ENCODE data around the gene ZNF865.
A peak's percentile ranks its signal among the peaks of the same experiment; 100 is the strongest.

ZNF865 gene

DNA sequence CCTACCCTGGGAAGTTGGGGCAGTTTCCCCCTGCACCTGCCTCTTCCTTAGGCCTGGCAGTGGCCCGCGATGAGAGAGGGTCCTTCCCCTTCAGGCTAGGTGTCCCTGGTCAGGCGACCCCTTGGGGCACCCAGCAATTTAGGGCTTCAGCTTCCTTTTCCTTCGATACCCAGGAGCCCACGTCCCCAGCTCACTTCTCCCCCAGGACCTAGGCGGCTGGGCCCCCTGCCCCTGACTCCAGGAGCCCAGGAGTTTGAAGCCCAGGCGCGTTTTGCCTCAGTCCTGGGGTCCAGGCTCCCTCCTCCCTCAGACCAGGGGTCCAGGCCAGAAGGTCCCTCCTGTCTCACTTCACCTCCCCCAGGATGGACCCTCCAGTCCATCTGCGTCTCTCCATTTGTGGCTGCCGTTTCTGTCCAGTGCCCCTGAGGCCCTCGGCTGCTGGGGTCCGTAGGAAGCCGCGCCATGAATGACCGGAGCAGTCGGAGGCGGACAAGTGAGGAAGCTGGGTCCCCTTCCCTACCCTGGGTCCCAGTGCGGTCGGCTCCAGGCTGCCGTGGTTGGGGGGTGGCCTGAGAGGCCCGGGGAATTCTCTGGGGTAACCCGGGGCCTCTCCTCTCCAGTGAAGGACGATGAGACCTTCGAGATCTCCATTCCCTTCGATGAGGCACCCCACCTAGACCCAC, 43.3 kb downstream of the ZNF865 start:
- H3K9me3 Mint-ChIP-seq = no peaks in the 10 kb centered on the region
- no peak overlapping the region for H3K27ac Mint-ChIP-seq (ENCODE audit: low read depth)
- H3K27me3 Mint-ChIP-seq = peaks cover 15% of the 10 kb centered on the region
- peaks cover 31% of the 10 kb centered on the region for H3K4me1 Mint-ChIP-seq
- H3K4me3 Mint-ChIP-seq = peak overlapping the region; percentile 69
- ATAC-seq (replicated peaks; ENCODE audit: extremely low read depth, poor library complexity, severe bottlenecking) (no peak), DNase-seq (ENCODE audit: low spot score in 2 of 2) (no peak)
- H3K36me3 Mint-ChIP-seq (ENCODE audit: insufficient read depth) = peaks cover 18% of the 10 kb centered on the region

DNA sequence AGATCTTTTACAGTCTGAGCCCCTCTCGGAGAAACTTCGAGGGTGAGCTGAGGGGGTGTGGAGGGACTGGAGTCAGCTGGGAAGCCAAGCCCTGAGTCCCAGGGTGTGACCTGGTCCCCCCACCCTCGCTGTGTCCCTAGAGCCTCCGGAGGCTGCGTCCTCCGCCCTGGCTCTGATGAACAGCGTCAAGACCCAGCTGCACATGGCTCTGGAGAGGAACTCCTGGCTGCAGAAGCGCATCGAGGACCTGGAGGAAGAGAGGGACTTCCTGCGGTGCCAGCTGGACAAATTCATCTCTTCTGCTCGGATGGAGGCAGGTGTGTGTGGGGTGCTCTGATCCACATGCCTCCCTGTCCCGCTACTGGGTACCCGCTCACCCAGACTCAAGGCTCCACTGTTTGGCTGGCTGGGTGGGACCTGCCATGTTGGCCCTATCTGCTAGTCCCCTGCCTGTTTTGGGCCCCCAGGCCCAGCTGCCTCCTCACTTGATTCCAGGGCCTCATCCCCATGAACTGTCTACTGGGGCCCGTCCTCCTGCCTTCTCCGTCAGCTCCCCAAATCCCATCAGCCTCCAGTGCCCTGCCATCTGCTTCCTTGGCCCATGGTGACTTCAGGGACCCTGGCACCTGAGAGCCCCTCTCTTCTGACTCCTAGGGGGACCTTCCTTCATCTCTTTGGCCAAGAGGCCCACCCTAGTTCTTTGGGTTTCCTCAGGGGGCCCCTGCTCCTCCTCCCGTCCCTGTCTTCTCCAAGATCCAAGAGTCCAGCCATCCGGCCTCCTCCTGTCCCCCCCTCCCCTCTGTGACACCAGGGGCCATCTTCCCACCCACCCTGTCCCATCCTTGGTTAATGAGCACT, 44.0 kb downstream of the ZNF865 start:
- H3K27me3 Mint-ChIP-seq = peaks cover 15% of the 10 kb centered on the region
- peaks cover 30% of the 10 kb centered on the region for H3K4me1 Mint-ChIP-seq
- DNase-seq (ENCODE audit: low spot score in 2 of 2) = no peak
- H3K27ac Mint-ChIP-seq (ENCODE audit: low read depth) = peak overlapping the region; percentile 32
- no peaks in the 10 kb centered on the region for H3K9me3 Mint-ChIP-seq
- H3K36me3 Mint-ChIP-seq (ENCODE audit: insufficient read depth) = peaks cover 24% of the 10 kb centered on the region
- no peak for ATAC-seq (replicated peaks; ENCODE audit: extremely low read depth, poor library complexity, severe bottlenecking)
- H3K4me3 Mint-ChIP-seq = peak overlapping the region; percentile 69

DNA sequence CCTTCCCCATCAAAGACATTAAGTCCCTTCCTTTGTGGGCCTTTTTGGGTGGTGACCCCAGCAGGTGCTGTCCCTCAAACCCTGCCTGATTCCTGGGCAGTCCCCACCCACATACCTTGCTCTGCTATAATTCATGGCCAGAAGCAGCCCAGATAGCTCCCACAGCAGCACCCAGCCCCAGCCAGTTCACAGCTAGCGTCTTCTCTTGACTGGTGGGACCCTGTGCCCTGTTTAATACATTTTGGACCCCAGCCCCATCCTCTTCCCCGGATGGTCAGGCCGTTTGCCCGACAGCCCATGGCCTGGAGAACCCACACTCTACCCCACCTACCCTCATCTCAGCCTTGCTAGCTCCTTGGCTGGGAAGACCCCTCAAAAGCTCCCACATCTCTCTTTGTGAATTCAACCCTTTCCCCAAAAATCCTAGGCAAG, 44.7 kb downstream of the ZNF865 start:
- DNase-seq (ENCODE audit: low spot score in 2 of 2) = no peak
- peaks cover 15% of the 10 kb centered on the region for H3K27me3 Mint-ChIP-seq
- peaks cover 26% of the 10 kb centered on the region for H3K36me3 Mint-ChIP-seq (ENCODE audit: insufficient read depth)
- no peak overlapping the region for H3K27ac Mint-ChIP-seq (ENCODE audit: low read depth)
- peaks cover 32% of the 10 kb centered on the region for H3K4me1 Mint-ChIP-seq
- no peaks in the 10 kb centered on the region for H3K9me3 Mint-ChIP-seq
- H3K4me3 Mint-ChIP-seq = peak overlapping the region; percentile 57
- no peak for ATAC-seq (replicated peaks; ENCODE audit: extremely low read depth, poor library complexity, severe bottlenecking)

DNA sequence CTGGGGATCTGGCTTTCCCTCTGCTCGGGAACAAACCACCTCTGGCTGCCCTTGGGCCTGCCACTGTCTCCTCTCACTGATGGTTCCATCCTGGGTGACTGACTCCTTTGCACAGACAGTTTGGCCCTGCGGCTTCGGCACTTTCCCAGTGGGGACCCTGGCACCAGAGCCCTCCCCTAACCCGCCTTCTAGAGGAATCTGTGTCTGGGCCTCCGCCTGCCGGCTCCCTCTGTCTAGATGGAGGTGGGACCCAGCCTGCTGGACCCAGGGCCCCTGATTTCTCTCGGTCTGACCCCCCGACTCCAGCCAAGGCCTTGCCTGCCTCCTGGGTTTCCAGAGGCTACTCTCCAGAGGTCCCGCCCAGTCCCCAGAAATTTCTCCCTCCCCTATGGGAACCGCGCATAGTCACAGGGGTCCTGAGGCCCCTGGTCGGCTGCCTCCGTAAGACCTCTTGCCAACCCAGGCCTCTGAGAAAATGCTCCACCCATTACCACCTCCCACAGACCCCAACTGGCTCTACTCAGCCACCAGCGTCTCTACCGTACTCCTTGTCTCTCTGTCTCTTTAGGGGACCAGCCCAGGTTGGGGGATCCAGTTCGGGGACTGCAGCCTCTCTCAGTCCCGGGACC, 45.3 kb downstream of the ZNF865 start:
- H3K36me3 Mint-ChIP-seq (ENCODE audit: insufficient read depth) = peaks cover 25% of the 10 kb centered on the region
- H3K4me3 Mint-ChIP-seq = no peak overlapping the region
- DNase-seq (ENCODE audit: low spot score in 2 of 2) (no peak), ATAC-seq (replicated peaks; ENCODE audit: extremely low read depth, poor library complexity, severe bottlenecking) (no peak)
- no peaks in the 10 kb centered on the region for H3K9me3 Mint-ChIP-seq
- peaks cover 36% of the 10 kb centered on the region for H3K4me1 Mint-ChIP-seq
- no peak overlapping the region for H3K27ac Mint-ChIP-seq (ENCODE audit: low read depth)
- peaks cover 15% of the 10 kb centered on the region for H3K27me3 Mint-ChIP-seq

GRCh38 chr19:55651236-55651635, 45.8 kb downstream of the ZNF865 start:
- DNase-seq (ENCODE audit: low spot score in 2 of 2) (no peak), ATAC-seq (replicated peaks; ENCODE audit: extremely low read depth, poor library complexity, severe bottlenecking) (no peak)
- Mint-ChIP-seq H3K27ac (ENCODE audit: low read depth) (no peak overlapping the region), H3K9me3 (no peaks in the 10 kb centered on the region), H3K4me3 (no peak overlapping the region), H3K27me3 (peaks cover 15% of the 10 kb centered on the region), H3K36me3 (ENCODE audit: insufficient read depth) (peaks cover 25% of the 10 kb centered on the region), H3K4me1 (peaks cover 41% of the 10 kb centered on the region)

DNA sequence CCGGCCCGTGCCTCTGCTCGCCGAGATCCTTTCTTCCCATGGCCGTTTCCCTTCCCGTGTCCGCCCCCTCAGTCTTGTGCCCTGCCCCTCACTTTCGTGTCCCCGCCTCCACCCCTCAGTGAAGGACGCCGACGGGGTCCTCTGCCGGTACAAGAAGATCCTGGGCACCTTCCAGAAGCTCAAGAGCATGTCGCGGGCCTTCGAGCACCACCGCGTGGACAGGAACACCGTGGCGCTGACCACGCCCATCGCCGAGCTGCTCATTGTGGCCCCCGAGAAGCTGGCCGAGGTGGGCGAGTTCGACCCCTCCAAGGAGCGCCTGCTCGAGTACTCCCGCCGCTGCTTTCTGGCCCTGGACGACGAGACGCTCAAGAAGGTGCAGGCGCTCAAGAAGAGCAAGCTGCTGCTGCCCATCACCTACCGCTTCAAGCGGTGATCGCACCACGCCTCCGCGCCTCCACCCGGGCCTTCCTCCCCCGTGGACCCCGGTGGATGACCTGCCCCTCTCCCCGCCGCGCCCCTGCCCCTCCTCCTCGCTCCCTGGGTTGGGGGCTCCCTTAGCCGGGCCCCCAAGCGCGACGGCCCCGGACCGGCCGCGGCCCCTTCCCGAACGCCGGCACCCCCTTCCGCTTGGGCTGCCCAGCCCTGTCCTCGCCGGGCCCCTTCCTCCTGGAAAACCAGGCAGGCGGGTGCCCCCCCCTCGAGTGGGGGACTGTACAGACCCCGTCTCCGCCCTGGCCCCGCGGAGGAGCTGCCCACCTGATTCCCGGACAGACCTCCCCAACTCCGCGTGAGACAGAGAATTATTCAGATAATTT, 47.1 kb downstream of the ZNF865 start:
- H3K4me3 Mint-ChIP-seq = peak overlapping the region; percentile 95
- no peaks in the 10 kb centered on the region for H3K9me3 Mint-ChIP-seq
- H3K36me3 Mint-ChIP-seq (ENCODE audit: insufficient read depth) = peaks cover 25% of the 10 kb centered on the region
- H3K27me3 Mint-ChIP-seq = peaks cover 15% of the 10 kb centered on the region
- DNase-seq (ENCODE audit: low spot score in 2 of 2) (no peak), ATAC-seq (replicated peaks; ENCODE audit: extremely low read depth, poor library complexity, severe bottlenecking) (no peak)
- H3K4me1 Mint-ChIP-seq = peaks cover 44% of the 10 kb centered on the region
- H3K27ac Mint-ChIP-seq (ENCODE audit: low read depth) = no peak overlapping the region

DNA sequence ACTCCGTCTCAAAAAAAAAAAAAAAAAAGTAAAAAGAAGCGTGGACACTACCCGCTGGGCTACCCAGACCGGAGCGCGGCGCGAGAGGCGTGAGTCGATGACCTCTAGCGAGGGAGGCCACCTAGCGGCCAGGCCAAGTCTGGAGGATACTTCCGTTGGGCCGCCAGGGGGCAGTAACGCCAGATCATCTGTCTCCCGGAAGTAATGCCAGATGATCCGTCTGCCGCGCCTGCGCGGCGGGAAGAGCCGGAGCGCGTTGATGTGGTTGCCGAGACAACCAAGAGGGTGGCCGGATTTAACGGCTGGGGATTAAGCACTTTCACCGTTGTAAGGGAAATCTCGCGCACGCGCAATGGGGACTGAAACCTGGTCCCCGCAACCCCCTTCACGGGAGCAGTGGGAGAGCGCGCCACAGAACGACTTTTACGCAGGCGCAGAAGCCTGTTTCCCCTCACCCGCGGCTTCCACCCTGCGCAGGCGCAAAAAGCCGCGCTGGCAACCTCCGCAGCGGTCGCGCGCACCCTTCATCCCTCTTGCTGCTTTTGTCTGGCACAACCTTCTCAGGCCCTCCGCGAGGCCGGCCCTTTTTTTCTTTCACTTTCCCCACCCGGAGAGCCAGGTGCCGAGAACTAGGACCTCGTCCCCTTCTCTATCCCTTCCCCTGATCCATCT, 48.3 kb downstream of the ZNF865 start:
- peak; percentile 98 to 99 for DNase-seq (ENCODE audit: low spot score in 2 of 2)
- H3K4me3 Mint-ChIP-seq = peak overlapping the region; percentile 95
- peak; percentile 63 for ATAC-seq (replicated peaks; ENCODE audit: extremely low read depth, poor library complexity, severe bottlenecking)
- H3K27ac Mint-ChIP-seq (ENCODE audit: low read depth) = peak overlapping the region; percentile 100
- no peaks in the 10 kb centered on the region for H3K9me3 Mint-ChIP-seq
- H3K36me3 Mint-ChIP-seq (ENCODE audit: insufficient read depth) = peaks cover 24% of the 10 kb centered on the region
- H3K4me1 Mint-ChIP-seq = peaks cover 44% of the 10 kb centered on the region
- H3K27me3 Mint-ChIP-seq = peaks cover 14% of the 10 kb centered on the region

DNA sequence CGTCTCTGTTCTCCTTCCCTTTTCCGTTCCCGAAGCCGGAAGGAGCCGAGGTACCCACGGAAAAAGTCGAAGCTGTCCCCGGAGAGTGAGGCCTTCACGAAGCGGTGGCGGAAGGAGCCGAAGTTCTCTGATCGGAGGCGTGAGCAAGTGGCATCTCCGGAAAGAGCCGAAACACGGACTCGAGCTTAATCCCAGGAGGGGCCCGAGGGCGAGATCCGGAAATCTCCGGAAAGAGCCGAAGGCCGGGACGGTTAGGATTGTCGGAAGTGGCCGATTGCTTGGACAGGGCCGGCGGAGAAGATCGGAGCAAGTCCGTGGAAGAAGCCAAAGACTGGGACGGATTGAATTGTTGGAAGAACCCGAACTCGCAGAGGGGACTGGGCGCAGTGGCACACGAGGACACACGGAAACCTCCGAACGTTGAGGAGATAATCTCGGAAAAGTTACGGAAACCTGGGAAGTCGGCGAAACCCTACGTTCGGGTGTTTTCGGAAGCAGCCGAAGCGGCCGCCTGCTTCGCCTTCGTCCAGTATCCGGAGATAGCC, 48.9 kb downstream of the ZNF865 start:
- H3K27me3 Mint-ChIP-seq = peaks cover 7% of the 10 kb centered on the region
- H3K4me3 Mint-ChIP-seq = peak overlapping the region; percentile 95
- peaks cover 28% of the 10 kb centered on the region for H3K36me3 Mint-ChIP-seq (ENCODE audit: insufficient read depth)
- peak overlapping the region; percentile 100 for H3K27ac Mint-ChIP-seq (ENCODE audit: low read depth)
- ATAC-seq (replicated peaks; ENCODE audit: extremely low read depth, poor library complexity, severe bottlenecking) (peak; percentile 76), DNase-seq (ENCODE audit: low spot score in 2 of 2) (peak; percentile 98 to 99)
- peaks cover 45% of the 10 kb centered on the region for H3K4me1 Mint-ChIP-seq
- no peaks in the 10 kb centered on the region for H3K9me3 Mint-ChIP-seq

DNA sequence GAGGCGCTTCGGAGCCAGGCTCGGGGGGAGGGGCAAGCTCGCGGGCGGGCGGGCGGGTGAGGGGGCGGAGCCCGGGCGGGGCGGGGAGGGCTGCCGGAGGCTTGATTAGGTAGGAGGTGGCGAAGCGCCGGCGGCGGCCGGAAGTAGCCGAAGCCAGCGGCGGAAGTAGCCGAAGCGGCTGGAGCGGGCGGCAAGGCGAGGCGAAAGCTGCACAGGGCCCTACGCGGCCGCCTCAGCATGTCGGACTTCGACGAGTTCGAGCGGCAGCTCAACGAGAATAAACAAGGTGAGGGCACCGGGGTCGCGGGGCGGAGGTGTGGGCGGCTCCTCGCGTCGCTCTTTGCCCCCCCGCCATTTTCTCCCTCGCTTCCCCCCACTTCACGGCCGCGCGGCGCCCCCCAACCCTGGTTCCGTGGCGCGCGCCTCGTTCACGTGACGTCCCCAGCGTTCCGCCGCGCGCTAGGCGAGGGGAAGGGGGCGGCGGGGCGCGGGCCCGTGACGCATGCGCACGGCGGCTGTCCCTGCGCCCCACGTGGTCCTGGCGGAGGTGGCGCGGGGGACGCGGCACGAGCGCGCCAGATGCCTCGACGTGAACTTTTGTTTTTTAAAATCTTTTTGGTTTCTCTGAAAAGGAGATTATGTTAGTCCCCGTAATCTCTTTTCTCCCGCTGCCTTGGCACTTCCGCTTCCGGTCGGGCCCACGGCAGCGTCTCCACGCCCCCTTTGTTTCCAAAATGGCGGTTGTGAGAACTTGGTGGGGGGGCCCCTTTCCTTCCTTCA, 49.6 kb downstream of the ZNF865 start, which contains the start of gene U2AF2:
TSS of gene U2AF2 (plus strand) at position 168 of the 780 bp plus-strand sequence. CDS start at position 238, 70 bp downstream.
- Mint-ChIP-seq H3K4me1 (peaks cover 45% of the 10 kb centered on the region), H3K27me3 (peaks cover under 1% of the 10 kb centered on the region), H3K9me3 (no peaks in the 10 kb centered on the region)

GRCh38 chr19:55655648-55656040, 50.2 kb downstream of the ZNF865 start:
- peaks cover 35% of the 10 kb centered on the region for H3K36me3 Mint-ChIP-seq (ENCODE audit: insufficient read depth)
- no peaks in the 10 kb centered on the region for H3K9me3 Mint-ChIP-seq
- DNase-seq (ENCODE audit: low spot score in 2 of 2) = no peak
- H3K27ac Mint-ChIP-seq (ENCODE audit: low read depth) = peak overlapping the region; percentile 100
- H3K4me1 Mint-ChIP-seq = peaks cover 45% of the 10 kb centered on the region
- ATAC-seq (replicated peaks; ENCODE audit: extremely low read depth, poor library complexity, severe bottlenecking) = no peak
- peak overlapping the region; percentile 95 for H3K4me3 Mint-ChIP-seq
- no peaks in the 10 kb centered on the region for H3K27me3 Mint-ChIP-seq

More for the DNA sequence above, 49.6 kb downstream of the ZNF865 start, which contains the start of gene U2AF2:
- Mint-ChIP-seq H3K36me3 (ENCODE audit: insufficient read depth) (peaks cover 30% of the 10 kb centered on the region), H3K27ac (ENCODE audit: low read depth) (peak within 1 kb of the TSS; percentile 100), H3K4me3 (peak within 1 kb of the TSS; percentile 95)
- DNase-seq (ENCODE audit: low spot score in 2 of 2) (peak; percentile 92 to 95), ATAC-seq (replicated peaks; ENCODE audit: extremely low read depth, poor library complexity, severe bottlenecking) (peak; percentile 45)

- H3K9me3 Mint-ChIP-seq = no peaks in the 10 kb centered on the region
- DNase-seq (ENCODE audit: low spot score in 2 of 2) (no peak), ATAC-seq (replicated peaks; ENCODE audit: extremely low read depth, poor library complexity, severe bottlenecking) (no peak)
- H3K36me3 Mint-ChIP-seq (ENCODE audit: insufficient read depth) = peaks cover 41% of the 10 kb centered on the region
- no peaks in the 10 kb centered on the region for H3K27me3 Mint-ChIP-seq
- H3K4me1 Mint-ChIP-seq = peaks cover 45% of the 10 kb centered on the region
- H3K27ac Mint-ChIP-seq (ENCODE audit: low read depth) = peak overlapping the region; percentile 100
- H3K4me3 Mint-ChIP-seq = peak overlapping the region; percentile 95
These were observed 51.1 kb downstream of the ZNF865 start for GRCh38 chr19:55656552-55656951.
